Measurements from ENCODE around the gene MLN. TPM values are rescaled to one million over a fixed set of nuclear protein-coding genes. Genes with fewer than 3 reads are reported as not detected.

The MLN gene
- total RNA-seq, 2 experiments from 2014 or later: not detected

- Mint-ChIP-seq H3K4me3 (no peak overlapping the region), H3K4me1 (no peaks in the 10 kb centered on the region), H3K36me3 (ENCODE audit: low read depth) (no peaks in the 10 kb centered on the region), H3K27ac (no peak overlapping the region), H3K27me3 (no peaks in the 10 kb centered on the region), H3K9me3 (ENCODE audit: low read depth) (no peaks in the 10 kb centered on the region)
- DNase-seq (no peak), ATAC-seq (no peak)
- intact Hi-C loops (cut with DNase I, micrococcal nuclease): no loop called here
- ChIA-PET POLR2A (no interaction called here), CTCF (no interaction called here)
These were observed 17.1 kb upstream of the MLN start for GRCh38 chr6:33820784-33821520.

- Mint-ChIP-seq H3K9me3 (ENCODE audit: low read depth) (no peaks in the 10 kb centered on the region), H3K4me3 (no peak overlapping the region), H3K36me3 (ENCODE audit: low read depth) (no peaks in the 10 kb centered on the region), H3K27me3 (peaks cover 2% of the 10 kb centered on the region), H3K4me1 (no peaks in the 10 kb centered on the region), H3K27ac (no peak overlapping the region)
- intact Hi-C loops (cut with DNase I, micrococcal nuclease): no loop called here
- POLR2A ChIA-PET: no interaction called here
- CTCF ChIA-PET: no interaction called here
- ATAC-seq (no peak), DNase-seq (no peak)
These were observed 16.4 kb upstream of the MLN start for GRCh38 chr6:33820243-33820642.

GRCh38 chr6:33819021-33819420 lies 15.2 kb upstream of the MLN start:
- no peaks in the 10 kb centered on the region for H3K4me1 Mint-ChIP-seq
- ChIA-PET CTCF (interaction anchor here (0.6 to 0.7 kb wide), 2 partner anchors 31 to 336 kb away, joined by 3 read pairs; no protein-coding TSS in a partner anchor), POLR2A (no interaction called here)
- H3K27me3 Mint-ChIP-seq: peaks cover 8% of the 10 kb centered on the region
- ATAC-seq (no peak), DNase-seq (no peak)
- H3K27ac Mint-ChIP-seq: no peak overlapping the region
- H3K36me3 Mint-ChIP-seq (ENCODE audit: low read depth): no peaks in the 10 kb centered on the region
- no peaks in the 10 kb centered on the region for H3K9me3 Mint-ChIP-seq (ENCODE audit: low read depth)
- no peak overlapping the region for H3K4me3 Mint-ChIP-seq
- intact Hi-C loops (cut with DNase I, micrococcal nuclease): loop anchor here in 1 of 2 experiments (5.0 kb wide), 1 partner anchor 303 kb away; no protein-coding TSS in a partner anchor

GRCh38 chr6:33818293-33818692 lies 14.5 kb upstream of the MLN start:
- H3K4me1 Mint-ChIP-seq: no peaks in the 10 kb centered on the region
- CTCF ChIA-PET: interaction anchor here (0.6 kb wide), 2 partner anchors 54 to 665 kb away, joined by 3 read pairs; no protein-coding TSS in a partner anchor

GRCh38 chr6:33817489-33817888 lies 13.7 kb upstream of the MLN start:
- ChIA-PET POLR2A (no interaction called here), CTCF (interaction anchor here (0.6 kb wide), 1 partner anchor 53 kb away, joined by 3 read pairs; no protein-coding TSS in a partner anchor)
- H3K9me3 Mint-ChIP-seq (ENCODE audit: low read depth): no peaks in the 10 kb centered on the region
- no peak overlapping the region for H3K4me3 Mint-ChIP-seq
- H3K36me3 Mint-ChIP-seq (ENCODE audit: low read depth): no peaks in the 10 kb centered on the region
- H3K27me3 Mint-ChIP-seq: peaks cover 18% of the 10 kb centered on the region
- H3K27ac Mint-ChIP-seq: no peak overlapping the region
- intact Hi-C loops (cut with DNase I, micrococcal nuclease): loop anchor here in 1 of 2 experiments (5.0 kb wide), 1 partner anchor 305 kb away; no protein-coding TSS in a partner anchor
- no peaks in the 10 kb centered on the region for H3K4me1 Mint-ChIP-seq
- ATAC-seq: no peak
- DNase-seq: no peak

More at GRCh38 chr6:33818293-33818692, 14.5 kb upstream of the MLN start:
- Mint-ChIP-seq H3K9me3 (ENCODE audit: low read depth) (no peaks in the 10 kb centered on the region), H3K27ac (no peak overlapping the region), H3K36me3 (ENCODE audit: low read depth) (no peaks in the 10 kb centered on the region), H3K4me3 (no peak overlapping the region), H3K27me3 (peaks cover 14% of the 10 kb centered on the region)
- DNase-seq: no peak
- POLR2A ChIA-PET: no interaction called here
- intact Hi-C loops (cut with DNase I, micrococcal nuclease): loop anchor here in 1 of 2 experiments (5.0 kb wide), 1 partner anchor 304 kb away; no protein-coding TSS in a partner anchor
- no peak for ATAC-seq

GRCh38 chr6:33816911-33817310 lies 13.1 kb upstream of the MLN start:
- ChIA-PET CTCF (no interaction called here), POLR2A (no interaction called here)
- ATAC-seq (no peak), DNase-seq (no peak)
- no peak overlapping the region for H3K27ac Mint-ChIP-seq
- H3K9me3 Mint-ChIP-seq (ENCODE audit: low read depth): no peaks in the 10 kb centered on the region
- H3K36me3 Mint-ChIP-seq (ENCODE audit: low read depth): no peaks in the 10 kb centered on the region
- H3K4me3 Mint-ChIP-seq: no peak overlapping the region
- intact Hi-C loops (cut with DNase I, micrococcal nuclease): loop anchor here in 1 of 2 experiments (5.0 kb wide), 1 partner anchor 305 kb away; no protein-coding TSS in a partner anchor
- no peaks in the 10 kb centered on the region for H3K4me1 Mint-ChIP-seq
- H3K27me3 Mint-ChIP-seq: peaks cover 23% of the 10 kb centered on the region

- CTCF ChIA-PET: interaction anchor here (0.6 to 1.1 kb wide), 2 partner anchors 10 to 143 kb away, joined by 3 read pairs; no protein-coding TSS in a partner anchor
- Mint-ChIP-seq H3K9me3 (ENCODE audit: low read depth) (no peaks in the 10 kb centered on the region), H3K27me3 (peaks cover 32% of the 10 kb centered on the region), H3K4me3 (no peak overlapping the region), H3K4me1 (no peaks in the 10 kb centered on the region), H3K27ac (no peak overlapping the region), H3K36me3 (ENCODE audit: low read depth) (no peaks in the 10 kb centered on the region)
- POLR2A ChIA-PET: no interaction called here
- DNase-seq (peak; percentile 41), ATAC-seq (peak; percentile 76)
- intact Hi-C loops (cut with DNase I, micrococcal nuclease): loop anchor here in 1 of 2 experiments (5.0 kb wide), 1 partner anchor 306 kb away; no protein-coding TSS in a partner anchor
These were observed 12.1 kb upstream of the MLN start for GRCh38 chr6:33815854-33816253.

- H3K4me3 Mint-ChIP-seq: no peak overlapping the region
- ChIA-PET POLR2A (no interaction called here), CTCF (interaction anchor here (1.0 kb wide), 1 partner anchor 9 kb away, joined by 3 read pairs; no protein-coding TSS in a partner anchor)
- H3K4me1 Mint-ChIP-seq: peaks cover 2% of the 10 kb centered on the region
- H3K9me3 Mint-ChIP-seq (ENCODE audit: low read depth): no peaks in the 10 kb centered on the region
- ATAC-seq (no peak), DNase-seq (no peak)
- peaks cover 39% of the 10 kb centered on the region for H3K27me3 Mint-ChIP-seq
- intact Hi-C loops (cut with DNase I, micrococcal nuclease): loop anchor here in 1 of 2 experiments (5.0 kb wide), 1 partner anchor 318 kb away; no protein-coding TSS in a partner anchor
- no peak overlapping the region for H3K27ac Mint-ChIP-seq
- no peaks in the 10 kb centered on the region for H3K36me3 Mint-ChIP-seq (ENCODE audit: low read depth)
These were observed 10.5 kb upstream of the MLN start for GRCh38 chr6:33813990-33814985.

GRCh38 chr6:33813246-33813904 lies 9.6 kb upstream of the MLN start:
- ATAC-seq (no peak), DNase-seq (no peak)
- peaks cover 8% of the 10 kb centered on the region for H3K4me1 Mint-ChIP-seq
- H3K9me3 Mint-ChIP-seq (ENCODE audit: low read depth): no peaks in the 10 kb centered on the region
- no peak overlapping the region for H3K27ac Mint-ChIP-seq
- ChIA-PET CTCF (no interaction called here), POLR2A (no interaction called here)
- no peaks in the 10 kb centered on the region for H3K36me3 Mint-ChIP-seq (ENCODE audit: low read depth)
- intact Hi-C loops (cut with DNase I, micrococcal nuclease): loop anchor here in 1 of 2 experiments (5.0 kb wide), 1 partner anchor 319 kb away; no protein-coding TSS in a partner anchor
- H3K4me3 Mint-ChIP-seq: no peak overlapping the region
- peaks cover 46% of the 10 kb centered on the region for H3K27me3 Mint-ChIP-seq

- Mint-ChIP-seq H3K4me3 (no peak overlapping the region), H3K9me3 (ENCODE audit: low read depth) (no peaks in the 10 kb centered on the region), H3K27me3 (peaks cover 49% of the 10 kb centered on the region), H3K4me1 (peaks cover 15% of the 10 kb centered on the region), H3K27ac (no peak overlapping the region), H3K36me3 (ENCODE audit: low read depth) (no peaks in the 10 kb centered on the region)
- peak; percentile 67 for DNase-seq
- intact Hi-C loops (cut with DNase I, micrococcal nuclease): loop anchor here in 1 of 2 experiments (5.0 kb wide), 1 partner anchor 320 kb away; no protein-coding TSS in a partner anchor
- CTCF ChIA-PET: interaction anchor here (0.6 to 1.4 kb wide), 4 partner anchors 13 to 215 kb away, joined by 3 to 4 read pairs (median 4); no protein-coding TSS in a partner anchor
- POLR2A ChIA-PET: no interaction called here
- ATAC-seq: no peak
These were observed 8.9 kb upstream of the MLN start for GRCh38 chr6:33812669-33813068.

GRCh38 chr6:33809594-33809993 lies 5.8 kb upstream of the MLN start:
- intact Hi-C loops (cut with DNase I, micrococcal nuclease): no loop called here
- ChIA-PET CTCF (interaction anchor here (0.7 kb wide), 2 partner anchors 250 to 337 kb away, joined by 3 to 5 read pairs; no protein-coding TSS in a partner anchor), POLR2A (no interaction called here)
- peaks cover 23% of the 10 kb centered on the region for H3K4me1 Mint-ChIP-seq
- H3K27me3 Mint-ChIP-seq: peaks cover 45% of the 10 kb centered on the region
- no peak overlapping the region for H3K4me3 Mint-ChIP-seq
- no peaks in the 10 kb centered on the region for H3K9me3 Mint-ChIP-seq (ENCODE audit: low read depth)
- no peak for DNase-seq
- no peak overlapping the region for H3K27ac Mint-ChIP-seq
- H3K36me3 Mint-ChIP-seq (ENCODE audit: low read depth): no peaks in the 10 kb centered on the region
- no peak for ATAC-seq

Measured in activated CD4-positive, alpha-beta T cell treated with anti-CD3 and anti-CD28 coated beads for 36 hours (primary cell).